Duodenal mucosa (tissue), 2 donors: ENCODE results near the gene SHMT1.
A peak's percentile ranks its signal among the peaks of the same experiment; 100 is the strongest.
"Not testable (repeated sequence)": the region's sequence is repeated elsewhere in the genome, so short reads cannot be mapped to it uniquely, and the experiment has no call there.

Source experiments
- H3K27ac ChIP-seq: one replicate; pipeline ENCODE4 v1.7.0; 2013; ENCODE audit warnings: low read depth, low read length
- H3K27me3 ChIP-seq, 2 donors: one replicate each; pipeline ENCODE4 v1.7.0; 2013; ENCODE audit warnings: low read length in 2 of 2, control low read depth in 1 of 2; ENCODE audit not compliant: insufficient read depth in 2 of 2, control insufficient read depth in 1 of 2
- H3K36me3 ChIP-seq, 2 donors: one replicate each; pipeline ENCODE4 v1.7.0; 2013; ENCODE audit warnings: low read length in 2 of 2, control low read depth in 1 of 2; ENCODE audit not compliant: insufficient read depth in 2 of 2, control insufficient read depth in 1 of 2
- H3K4me1 ChIP-seq, 2 donors: one replicate each; pipeline ENCODE4 v1.7.0; 2013; ENCODE audit warnings: low read length in 2 of 2, control low read depth in 1 of 2; ENCODE audit not compliant: insufficient read depth in 2 of 2, control insufficient read depth in 1 of 2
- H3K4me3 ChIP-seq, 2 donors: one replicate each; pipeline ENCODE4 v1.7.0; 2013; ENCODE audit warnings: low read length in 2 of 2, low read depth in 1 of 2
- H3K9ac ChIP-seq, 2 donors: one replicate each; pipeline ENCODE4 v1.7.0; 2013; ENCODE audit warnings: low read length in 2 of 2, low read depth in 1 of 2
- H3K9me3 ChIP-seq, 2 donors: one replicate each; pipeline ENCODE4 v1.7.0; 2013; ENCODE audit warnings: low read length in 2 of 2, control low read depth in 1 of 2; ENCODE audit not compliant: control insufficient read depth in 1 of 2

Gene SHMT1

GRCh38 chr17:18361837-18362697, 1.3 kb downstream of the SHMT1 start:
- Histone ChIP-seq H3K36me3 (no peaks in the 10 kb centered on the region), H3K4me1 (peaks cover 0 to 10% of the 10 kb centered on the region in 2 donors), H3K27ac (peak overlapping the region; percentile 10), H3K4me3 (peak overlapping the region; percentile 85 to 97), H3K27me3 (no peaks in the 10 kb centered on the region), H3K9me3 (no peaks in the 10 kb centered on the region), H3K9ac (peak overlapping the region; percentile 75 to 79)

GRCh38 chr17:18360518-18360917, 2.8 kb downstream of the SHMT1 start:
- H3K9ac ChIP-seq, result no peak overlapping the region
- no peak overlapping the region for H3K27ac ChIP-seq
- no peaks in the 10 kb centered on the region for H3K27me3 ChIP-seq
- H3K4me1 ChIP-seq, result peaks cover 0 to 10% of the 10 kb centered on the region in 2 donors
- no peak overlapping the region for H3K4me3 ChIP-seq
- no peaks in the 10 kb centered on the region for H3K36me3 ChIP-seq
- H3K9me3 ChIP-seq, result no peaks in the 10 kb centered on the region

- Histone ChIP-seq H3K9me3 (no peaks in the 10 kb centered on the region), H3K27ac (no peak overlapping the region), H3K27me3 (no peaks in the 10 kb centered on the region), H3K4me1 (no peaks in the 10 kb centered on the region), H3K9ac (no peak overlapping the region), H3K36me3 (peaks cover 0 to 13% of the 10 kb centered on the region in 2 donors), H3K4me3 (no peak overlapping the region)
These were observed 6.7 kb downstream of the SHMT1 start for GRCh38 chr17:18356624-18357023.

- Histone ChIP-seq H3K4me3 (no peak overlapping the region), H3K36me3 (peaks cover 0 to 19% of the 10 kb centered on the region in 2 donors), H3K9me3 (no peaks in the 10 kb centered on the region), H3K9ac (no peak overlapping the region), H3K27me3 (no peaks in the 10 kb centered on the region), H3K27ac (no peak overlapping the region), H3K4me1 (no peaks in the 10 kb centered on the region)
These were observed 9.8 kb downstream of the SHMT1 start for GRCh38 chr17:18353541-18353940.

GRCh38 chr17:18344021-18344420, 19.3 kb downstream of the SHMT1 start:
- Histone ChIP-seq H3K27me3 (no peaks in the 10 kb centered on the region), H3K9me3 (no peaks in the 10 kb centered on the region), H3K27ac (no peak overlapping the region), H3K9ac (no peak overlapping the region), H3K4me3 (no peak overlapping the region), H3K4me1 (no peaks in the 10 kb centered on the region), H3K36me3 (peaks cover 17 to 65% of the 10 kb centered on the region in 2 donors)

GRCh38 chr17:18339933-18340332, 23.4 kb downstream of the SHMT1 start:
- Histone ChIP-seq H3K9ac (no peak overlapping the region), H3K4me3 (no peak overlapping the region), H3K27me3 (no peaks in the 10 kb centered on the region), H3K4me1 (no peaks in the 10 kb centered on the region), H3K36me3 (peaks cover 11 to 55% of the 10 kb centered on the region in 2 donors), H3K27ac (no peak overlapping the region), H3K9me3 (no peaks in the 10 kb centered on the region)

- not testable (repeated sequence) for H3K27me3 ChIP-seq, H3K4me1 ChIP-seq, H3K4me3 ChIP-seq, H3K9ac ChIP-seq, H3K9me3 ChIP-seq, H3K27ac ChIP-seq
- H3K36me3 ChIP-seq, result peaks cover 14 to 56% of the 10 kb centered on the region in 2 donors
These were observed 25.2 kb downstream of the SHMT1 start for GRCh38 chr17:18338158-18338557.

GRCh38 chr17:18332909-18333489, 30.4 kb downstream of the SHMT1 start:
- Histone ChIP-seq H3K4me1 (no peaks in the 10 kb centered on the region), H3K27ac (no peak overlapping the region), H3K36me3 (peaks cover 22 to 71% of the 10 kb centered on the region in 2 donors)

GRCh38 chr17:18331879-18332278, 31.5 kb downstream of the SHMT1 start:
- H3K36me3 ChIP-seq, result peaks cover 22 to 77% of the 10 kb centered on the region in 2 donors
- H3K4me3 ChIP-seq, result no peak overlapping the region
- no peaks in the 10 kb centered on the region for H3K9me3 ChIP-seq
- H3K27ac ChIP-seq, result no peak overlapping the region
- H3K27me3 ChIP-seq, result no peaks in the 10 kb centered on the region
- no peaks in the 10 kb centered on the region for H3K4me1 ChIP-seq
- no peak overlapping the region for H3K9ac ChIP-seq

More at GRCh38 chr17:18332909-18333489, 30.4 kb downstream of the SHMT1 start:
- no peak overlapping the region for H3K4me3 ChIP-seq
- no peak overlapping the region for H3K9ac ChIP-seq
- H3K9me3 ChIP-seq, result no peaks in the 10 kb centered on the region
- no peaks in the 10 kb centered on the region for H3K27me3 ChIP-seq

- Histone ChIP-seq H3K9me3 (no peaks in the 10 kb centered on the region), H3K36me3 (peaks cover 35 to 82% of the 10 kb centered on the region in 2 donors), H3K4me1 (no peaks in the 10 kb centered on the region), H3K9ac (no peak overlapping the region), H3K27ac (no peak overlapping the region), H3K27me3 (no peaks in the 10 kb centered on the region), H3K4me3 (no peak overlapping the region)
These were observed 34.6 kb downstream of the SHMT1 start for GRCh38 chr17:18328643-18329204.
